Astrocyte (in vitro differentiated cells and primary cell): ENCODE measurements around the gene AEBP2.

ENCODE experiments used
- CTCF ChIP-seq: IDR thresholded peaks from 2 replicates; pipeline ENCODE4 v1.5.1; 2011; ENCODE audit warnings: low read depth, mild to moderate bottlenecking, inconsistent platforms, low read length, moderate library complexity; ENCODE audit not compliant: insufficient read depth
- EZH2 ChIP-seq: IDR thresholded peaks from 2 replicates; pipeline ENCODE4 v1.6.1; 2012; ENCODE audit warnings: mild to moderate bottlenecking, low read length, inconsistent platforms; ENCODE audit not compliant: insufficient read depth

- no peak for TF ChIP-seq CTCF
- no peak for TF ChIP-seq EZH2
These were observed 34.9 kb downstream of the AEBP2 start for GRCh38 chr12:19474147-19474546.
